NCI-H146 (cell line): ENCODE data around the gene MGAT4B.
A peak's percentile ranks its signal among the peaks of the same experiment; 100 is the strongest.
"Not testable (repeated sequence)": the region's sequence is repeated elsewhere in the genome, so short reads cannot be mapped to it uniquely, and the experiment has no call there.

ENCODE experiments used
- DNase-seq: peaks from one replicate; lab custom pipeline; 2025; lab: John Stamatoyannopoulos, UW

The MGAT4B gene

GRCh38 chr5:179795049-179795862, 11.4 kb downstream of the MGAT4B start:
- peak; percentile 71 for DNase-seq

GRCh38 chr5:179794575-179794974, 12.1 kb downstream of the MGAT4B start:
- DNase-seq = no peak

- no peak for DNase-seq
Observed at GRCh38 chr5:179794171-179794570, 12.5 kb downstream of the MGAT4B start.

- DNase-seq = no peak
Observed at GRCh38 chr5:179793468-179794139, 13.1 kb downstream of the MGAT4B start, which contains the start of gene LTC4S. TSS of gene LTC4S (plus strand) at chr5:179793986. CDS start at chr5:179794081, 95 bp downstream.

GRCh38 chr5:179792612-179793467, 13.8 kb downstream of the MGAT4B start:
- no peak for DNase-seq

GRCh38 chr5:179791881-179792611, 14.6 kb downstream of the MGAT4B start:
- no peak for DNase-seq

DNA sequence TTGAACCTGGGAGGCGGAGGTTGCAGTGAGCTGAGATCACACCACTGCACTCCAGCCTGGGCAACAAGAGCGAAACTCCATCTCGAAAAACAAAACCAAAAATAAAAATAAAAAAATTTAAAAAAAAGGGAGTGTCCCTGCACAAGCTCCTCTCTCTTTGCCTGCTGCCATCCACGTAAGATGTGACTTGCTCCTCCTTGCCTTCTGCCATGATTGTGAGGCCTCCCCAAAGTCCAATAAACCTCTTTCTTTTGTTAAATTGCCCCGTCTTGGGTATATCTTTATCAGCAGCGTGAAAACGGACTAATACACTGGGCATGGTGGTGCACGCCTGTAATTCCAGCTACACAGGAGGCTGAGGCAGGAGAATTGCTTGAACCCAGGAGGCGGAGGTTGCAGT, 17.4 kb downstream of the MGAT4B start:
- DNase-seq = not testable (repeated sequence)

GRCh38 chr5:179788193-179788854, 18.3 kb downstream of the MGAT4B start:
- no peak for DNase-seq

- DNase-seq = no peak
Observed at GRCh38 chr5:179786861-179787260, 19.8 kb downstream of the MGAT4B start.

DNA sequence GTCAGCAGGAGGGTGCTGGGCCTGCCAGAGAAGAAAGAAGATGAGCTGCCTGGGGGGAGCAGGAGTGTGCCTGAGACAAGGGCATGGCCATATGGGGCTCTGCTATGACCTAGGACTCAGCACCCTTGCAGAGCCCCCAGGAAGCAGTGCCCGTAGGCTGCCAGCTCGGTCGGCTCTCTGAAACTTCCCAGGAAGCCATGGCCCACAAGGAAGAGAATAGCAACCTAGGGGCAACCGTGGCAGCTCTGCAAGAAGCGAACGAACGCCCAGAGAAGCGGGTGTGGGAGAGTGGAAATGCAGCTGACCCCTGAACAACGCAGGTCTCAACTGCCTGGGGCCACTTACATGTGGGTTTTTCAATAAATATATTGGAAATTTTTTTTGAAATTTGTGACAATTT, 23.5 kb downstream of the MGAT4B start:
- no peak for DNase-seq

- no peak for DNase-seq
Observed at GRCh38 chr5:179781846-179782245, 24.8 kb downstream of the MGAT4B start.

DNA sequence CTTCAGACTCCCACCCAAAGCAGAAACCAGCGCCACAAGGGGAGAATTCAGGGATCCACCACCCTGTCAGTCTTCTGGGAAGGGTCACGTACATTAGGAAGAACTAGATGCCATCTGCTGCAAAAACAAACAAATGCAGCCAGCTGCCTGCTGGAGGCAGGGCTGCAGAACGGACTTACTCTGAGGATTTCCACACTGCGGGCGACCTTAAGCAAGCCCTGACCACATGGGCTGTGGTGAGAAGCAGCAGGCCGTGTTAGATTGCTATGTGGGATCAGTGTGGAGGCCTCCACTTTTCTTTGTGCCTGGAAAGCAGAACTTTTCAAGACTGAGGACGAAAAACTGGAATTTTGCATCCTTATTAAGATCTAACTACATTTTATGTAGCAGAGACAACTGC, 26.3 kb downstream of the MGAT4B start:
- no peak for DNase-seq

DNA sequence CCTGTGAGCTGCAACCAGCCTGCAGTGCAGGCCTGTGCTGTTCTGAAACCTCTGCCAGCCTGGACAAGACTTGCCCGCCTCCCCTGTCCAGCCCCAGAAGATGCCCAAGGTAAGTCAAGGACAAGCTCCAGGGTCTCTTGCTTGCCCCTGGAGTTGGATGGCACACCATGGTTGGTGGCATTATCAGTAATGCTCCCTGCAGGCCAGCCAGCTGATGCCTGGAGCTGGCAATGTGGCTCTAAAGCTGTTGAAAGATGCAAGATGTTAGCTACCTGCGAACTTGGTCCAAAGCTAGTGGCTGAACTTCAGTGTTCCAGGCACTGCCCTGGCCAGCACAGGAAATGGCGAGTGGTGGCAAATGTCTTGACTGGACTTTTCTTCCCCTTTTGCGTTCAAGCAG, 26.8 kb downstream of the MGAT4B start:
- no peak for DNase-seq

GRCh38 chr5:179778591-179778990, 28.1 kb downstream of the MGAT4B start:
- no peak for DNase-seq

DNA sequence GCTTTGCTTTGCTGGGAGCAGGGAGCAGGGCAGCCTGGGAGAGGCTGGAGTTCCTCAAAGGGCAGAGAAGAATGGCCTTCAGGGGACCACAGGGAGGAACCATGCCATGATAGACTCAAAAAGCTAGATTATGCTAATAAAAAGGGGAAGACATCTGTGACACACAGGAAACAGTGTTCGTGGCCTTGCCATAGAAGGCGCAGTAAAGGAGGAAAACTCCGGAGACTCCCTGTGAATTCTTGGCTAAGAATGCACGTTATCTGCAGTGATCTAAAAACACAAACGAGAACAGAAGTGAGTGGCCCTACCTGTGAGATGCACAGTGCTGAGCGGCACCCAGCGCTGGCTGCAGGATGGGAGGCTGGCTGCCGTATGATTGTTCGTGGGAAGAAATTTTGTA, 28.8 kb downstream of the MGAT4B start:
- no peak for DNase-seq

GRCh38 chr5:179777456-179777855, 29.2 kb downstream of the MGAT4B start:
- DNase-seq = no peak

- DNase-seq = no peak
Observed at GRCh38 chr5:179776411-179776938, 30.2 kb downstream of the MGAT4B start.

DNA sequence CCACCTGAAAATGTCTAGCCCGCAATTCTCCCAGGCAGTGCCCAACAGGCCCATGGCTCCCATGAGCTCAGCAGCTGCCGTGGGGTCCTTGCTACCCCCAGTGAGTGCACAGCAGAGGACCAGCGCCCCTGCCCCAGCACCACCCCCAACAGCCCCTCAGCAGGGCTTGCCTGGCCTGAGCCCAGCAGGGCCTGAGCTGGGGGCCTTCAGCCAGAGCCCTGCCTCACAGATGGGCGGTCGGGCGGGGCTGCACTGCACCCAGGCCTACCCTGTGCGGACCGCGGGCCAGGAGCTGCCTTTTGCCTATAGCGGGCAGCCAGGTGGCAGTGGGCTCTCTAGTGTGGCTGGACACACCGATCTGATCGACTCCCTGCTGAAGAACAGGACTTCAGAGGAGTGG, 32.2 kb downstream of the MGAT4B start:
- DNase-seq = no peak

GRCh38 chr5:179773686-179774040, 33.0 kb downstream of the MGAT4B start:
- no peak for DNase-seq

DNA sequence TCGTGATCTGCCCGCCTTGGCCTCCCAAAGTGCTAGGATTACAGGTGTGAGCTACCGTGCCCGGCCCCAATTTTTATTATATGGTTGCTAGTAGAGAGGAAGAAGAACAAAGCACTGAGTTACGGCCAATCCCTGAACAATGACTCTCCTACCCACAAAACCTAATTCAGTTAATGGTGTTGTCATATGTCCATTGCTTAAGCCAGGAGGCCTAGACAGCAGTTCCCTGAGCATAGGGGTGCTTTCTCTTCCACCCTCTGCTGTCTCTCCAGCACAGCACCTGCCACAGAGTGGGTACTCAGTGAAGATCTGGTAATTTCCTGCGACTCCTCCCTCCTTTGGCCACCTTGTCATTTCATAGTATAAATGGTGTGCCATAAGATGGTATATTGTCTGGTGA, 34.3 kb downstream of the MGAT4B start:
- no peak for DNase-seq

DNA sequence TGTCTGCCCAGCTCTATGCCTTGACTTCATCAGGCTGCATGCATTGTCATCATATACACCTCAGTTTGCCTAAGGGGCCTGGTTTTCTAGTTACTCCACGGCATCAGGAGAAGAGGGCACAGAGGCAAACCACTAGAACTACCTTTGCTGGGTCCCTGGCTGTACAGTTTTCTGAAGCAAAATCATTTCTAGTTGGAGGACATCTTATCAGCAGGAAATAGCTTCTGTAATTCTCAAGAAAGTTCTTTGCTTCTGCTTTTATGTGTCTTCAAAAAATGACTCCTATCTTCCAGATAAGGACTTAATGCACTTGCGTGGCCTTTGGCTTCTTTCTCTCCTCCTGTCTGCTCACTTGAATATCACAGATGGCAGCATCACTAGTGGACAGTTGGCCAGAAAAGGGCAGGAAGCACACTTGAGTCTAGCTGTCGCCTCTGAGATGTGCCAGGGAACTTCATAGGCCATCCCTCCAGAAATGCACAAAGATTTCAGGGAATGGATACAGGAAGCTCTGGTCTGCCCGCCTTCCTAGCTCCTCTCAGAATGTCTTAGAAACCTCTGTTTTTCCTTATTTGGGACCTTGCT, 35.3 kb downstream of the MGAT4B start:
- DNase-seq = no peak
